T-helper 2 cell treated with Interferon-gamma antibody and Interleukin-4, amounts not matched to agents 5 μg/mL and 100 μg/mL, for 36 hours (primary cell): ENCODE results near the gene NAT8L.

Experiments
- DNase-seq: peaks from one replicate; pipeline ENCODE4 v3.0.0; 2021; ENCODE audit warnings: low spot score
- H3K27ac Mint-ChIP-seq: one replicate; pipeline ENCODE4 v1.8.0; 2021; ENCODE audit warnings: mild to moderate bottlenecking, mixed read lengths
- H3K27me3 Mint-ChIP-seq: one replicate; pipeline ENCODE4 v1.8.0; 2021; ENCODE audit warnings: low read depth, mixed read lengths
- H3K36me3 Mint-ChIP-seq: one replicate; pipeline ENCODE4 v1.8.0; 2021; ENCODE audit warnings: low read depth, mixed read lengths
- H3K4me1 Mint-ChIP-seq: one replicate; pipeline ENCODE4 v1.8.0; 2021; ENCODE audit warnings: low read depth, mixed read lengths
- H3K4me3 Mint-ChIP-seq: one replicate; pipeline ENCODE4 v1.8.0; 2022; ENCODE audit warnings: mild to moderate bottlenecking, moderate library complexity, mixed read lengths
- H3K9me3 Mint-ChIP-seq: one replicate; pipeline ENCODE4 v1.8.0; 2021; ENCODE audit warnings: mixed read lengths

Gene NAT8L

DNA sequence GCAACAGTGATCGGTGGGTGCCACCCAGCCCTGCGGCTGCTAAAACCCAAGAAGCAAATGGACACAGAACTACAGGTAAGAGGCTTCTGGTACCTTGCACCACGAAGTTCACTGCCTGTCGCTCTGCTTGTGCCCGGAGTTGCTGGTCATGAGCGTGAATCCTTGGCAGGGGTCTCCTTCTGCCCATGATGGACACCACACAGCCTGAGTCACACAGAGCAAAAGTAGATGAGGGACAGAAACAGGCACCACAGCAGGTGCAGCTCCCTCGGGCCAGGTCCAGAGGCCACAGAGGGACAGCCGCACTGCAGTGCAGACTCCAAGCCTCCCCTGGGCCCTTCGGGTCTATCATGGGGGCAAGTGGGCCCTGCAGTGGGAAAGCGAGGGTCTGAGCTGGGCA is 22.4 kb downstream of the NAT8L start:
- no peak for DNase-seq
- no peaks in the 10 kb centered on the region for H3K36me3 Mint-ChIP-seq
- H3K27ac Mint-ChIP-seq: no peak overlapping the region
- H3K4me1 Mint-ChIP-seq: no peaks in the 10 kb centered on the region
- peaks cover 2% of the 10 kb centered on the region for H3K27me3 Mint-ChIP-seq
- H3K4me3 Mint-ChIP-seq: no peak overlapping the region
- no peaks in the 10 kb centered on the region for H3K9me3 Mint-ChIP-seq

DNA sequence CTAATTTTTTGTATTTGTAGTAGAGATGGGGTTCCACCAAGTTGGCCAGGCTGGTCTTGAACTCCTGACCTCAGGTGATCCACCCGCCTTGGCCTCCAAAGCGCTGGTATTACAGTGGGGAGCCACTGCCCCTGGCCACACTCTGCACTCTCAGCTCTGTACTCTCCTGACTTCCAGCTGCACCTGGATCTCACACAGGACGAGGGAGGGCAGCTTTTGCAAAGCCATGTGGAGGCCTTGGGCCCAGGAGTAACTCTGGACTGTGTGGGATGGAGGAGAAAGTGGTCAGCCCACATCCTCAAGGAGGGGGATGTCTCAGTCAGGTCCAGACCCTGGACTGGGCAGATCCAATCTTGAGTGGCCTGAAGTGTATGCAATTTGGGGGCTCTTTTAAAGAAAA is 23.0 kb downstream of the NAT8L start:
- H3K4me3 Mint-ChIP-seq: no peak overlapping the region

DNA sequence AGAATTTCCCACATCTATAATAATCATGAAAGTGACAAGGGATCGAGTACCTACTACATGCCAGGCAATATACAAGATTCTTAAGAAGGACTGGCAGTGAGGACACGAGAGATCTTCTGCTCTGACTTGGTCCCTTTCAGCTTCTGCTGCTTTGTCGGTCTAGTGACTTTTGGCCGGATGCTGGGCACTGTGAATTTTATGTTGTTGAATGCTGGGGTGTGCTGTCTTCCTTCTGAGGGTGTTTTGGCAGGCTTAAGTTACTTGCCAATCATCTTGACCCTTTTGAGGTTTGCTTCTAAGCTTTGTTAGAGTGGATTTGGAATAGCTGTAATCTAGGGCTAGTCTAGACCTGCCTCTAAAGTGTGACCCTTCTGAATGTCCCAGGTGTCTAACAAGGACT is 23.5 kb downstream of the NAT8L start:
- Mint-ChIP-seq H3K4me3 (no peak overlapping the region), H3K4me1 (no peaks in the 10 kb centered on the region), H3K27ac (no peak overlapping the region), H3K27me3 (peaks cover 4% of the 10 kb centered on the region), H3K36me3 (no peaks in the 10 kb centered on the region), H3K9me3 (no peaks in the 10 kb centered on the region)
- no peak for DNase-seq

More for the DNA sequence above, 23.0 kb downstream of the NAT8L start:
- H3K36me3 Mint-ChIP-seq: no peaks in the 10 kb centered on the region
- no peak overlapping the region for H3K27ac Mint-ChIP-seq
- no peak for DNase-seq
- no peaks in the 10 kb centered on the region for H3K9me3 Mint-ChIP-seq
- H3K4me1 Mint-ChIP-seq: no peaks in the 10 kb centered on the region
- peaks cover 2% of the 10 kb centered on the region for H3K27me3 Mint-ChIP-seq

DNA sequence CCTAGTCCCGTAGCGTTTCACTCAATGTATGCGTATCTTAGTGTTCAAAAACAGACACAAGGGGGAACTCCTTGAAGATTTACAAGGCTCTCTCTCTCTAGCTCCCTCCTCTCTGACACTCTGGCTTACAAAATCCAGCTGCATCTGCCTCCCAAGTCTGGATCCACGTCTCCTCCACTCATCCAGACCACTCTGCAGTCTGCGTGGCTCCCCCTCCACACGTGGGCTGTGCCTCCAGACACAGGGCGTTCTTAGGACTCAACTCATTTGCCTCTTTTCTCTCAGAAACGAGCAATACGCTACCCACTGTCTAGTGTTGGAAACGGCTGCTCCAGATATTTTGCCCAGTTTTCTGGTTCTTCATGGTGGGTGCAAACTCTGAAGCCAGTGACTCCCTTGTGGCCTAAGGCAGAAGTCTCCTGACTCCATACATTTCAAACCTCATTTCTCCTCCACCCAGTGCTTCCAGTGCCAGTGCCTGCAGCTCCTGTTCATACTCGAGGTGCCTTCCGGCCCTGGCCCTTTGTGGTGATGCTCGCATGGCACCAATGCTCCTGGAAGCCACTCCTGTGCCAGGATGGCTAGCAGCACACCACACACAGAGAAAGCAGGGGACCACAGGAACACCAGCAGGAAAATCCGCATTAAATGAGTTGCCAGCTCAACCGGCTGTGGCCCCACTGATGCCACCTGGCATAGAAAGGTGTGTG is 24.1 kb downstream of the NAT8L start:
- no peaks in the 10 kb centered on the region for H3K36me3 Mint-ChIP-seq
- no peak overlapping the region for H3K4me3 Mint-ChIP-seq

DNA sequence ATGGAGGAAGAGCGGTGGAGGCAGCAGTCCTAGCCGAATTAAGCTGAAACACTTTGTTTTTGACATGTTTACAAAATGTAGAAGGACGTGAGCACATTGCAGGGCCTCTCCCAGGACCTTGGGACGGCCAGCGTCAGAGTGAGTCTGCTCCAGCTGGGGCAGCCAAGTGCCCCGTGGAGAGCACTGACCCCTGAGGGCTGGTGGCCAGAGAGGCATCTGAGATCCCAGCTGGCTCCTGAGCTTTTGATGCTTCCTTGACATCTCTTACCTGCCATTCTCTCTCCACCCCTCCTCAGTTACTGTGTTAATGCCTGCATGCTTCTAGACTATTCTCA is 24.7 kb downstream of the NAT8L start:
- no peak overlapping the region for H3K27ac Mint-ChIP-seq
- H3K4me3 Mint-ChIP-seq: no peak overlapping the region
- no peaks in the 10 kb centered on the region for H3K9me3 Mint-ChIP-seq
- no peaks in the 10 kb centered on the region for H3K4me1 Mint-ChIP-seq
- no peaks in the 10 kb centered on the region for H3K36me3 Mint-ChIP-seq
- H3K27me3 Mint-ChIP-seq: peaks cover 8% of the 10 kb centered on the region
- DNase-seq: no peak

More for the DNA sequence above, 24.1 kb downstream of the NAT8L start:
- no peak for DNase-seq
- no peaks in the 10 kb centered on the region for H3K4me1 Mint-ChIP-seq
- no peak overlapping the region for H3K27ac Mint-ChIP-seq
- H3K9me3 Mint-ChIP-seq: no peaks in the 10 kb centered on the region
- peaks cover 5% of the 10 kb centered on the region for H3K27me3 Mint-ChIP-seq

DNA sequence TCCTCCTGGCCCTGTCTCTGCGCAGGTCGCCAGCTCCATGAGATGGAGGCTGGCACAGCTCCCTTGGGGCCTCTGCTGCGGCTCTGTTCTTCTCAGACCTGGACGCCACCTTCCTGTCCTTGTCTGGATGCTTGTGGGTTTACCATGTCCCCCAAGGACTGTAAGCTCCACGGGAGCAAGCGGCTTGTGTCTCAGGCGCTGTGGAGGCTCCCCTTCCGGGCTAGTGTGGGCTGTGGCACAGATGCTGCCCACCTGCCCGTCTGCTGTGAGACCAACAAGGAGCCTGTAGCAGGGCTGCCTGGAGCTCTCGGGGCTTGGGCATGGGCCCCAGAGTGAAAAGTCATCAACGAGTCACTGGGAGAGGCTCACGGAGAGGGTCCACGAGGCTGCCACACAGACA is 25.2 kb downstream of the NAT8L start:
- Mint-ChIP-seq H3K9me3 (no peaks in the 10 kb centered on the region), H3K4me1 (no peaks in the 10 kb centered on the region), H3K27ac (no peak overlapping the region), H3K4me3 (no peak overlapping the region), H3K36me3 (no peaks in the 10 kb centered on the region), H3K27me3 (peaks cover 8% of the 10 kb centered on the region)
- no peak for DNase-seq

DNA sequence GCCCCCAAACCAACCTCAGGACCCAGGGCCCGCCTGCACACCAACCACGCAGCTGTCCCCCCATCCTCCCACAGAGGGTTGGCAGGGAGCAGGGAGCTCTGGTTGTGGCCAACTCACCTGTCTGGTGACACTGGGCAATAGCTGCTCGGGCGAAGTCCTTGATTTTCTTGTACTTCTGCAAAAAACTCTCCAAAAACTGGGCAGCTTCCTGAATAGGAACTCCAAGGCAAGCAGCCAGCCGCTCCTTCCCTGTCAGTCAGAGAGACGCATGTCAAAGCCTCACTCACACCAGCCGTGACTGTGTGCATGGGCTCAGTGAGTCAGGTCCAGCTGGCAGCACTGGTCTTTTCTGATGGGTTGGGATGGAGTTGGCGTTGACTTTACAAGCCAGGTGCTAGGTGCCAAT is 26.4 kb downstream of the NAT8L start:
- peaks cover 14% of the 10 kb centered on the region for H3K27me3 Mint-ChIP-seq
- no peak for DNase-seq
- H3K27ac Mint-ChIP-seq: no peak overlapping the region
- no peaks in the 10 kb centered on the region for H3K4me1 Mint-ChIP-seq
- no peaks in the 10 kb centered on the region for H3K9me3 Mint-ChIP-seq
- H3K36me3 Mint-ChIP-seq: no peaks in the 10 kb centered on the region
- no peak overlapping the region for H3K4me3 Mint-ChIP-seq

DNA sequence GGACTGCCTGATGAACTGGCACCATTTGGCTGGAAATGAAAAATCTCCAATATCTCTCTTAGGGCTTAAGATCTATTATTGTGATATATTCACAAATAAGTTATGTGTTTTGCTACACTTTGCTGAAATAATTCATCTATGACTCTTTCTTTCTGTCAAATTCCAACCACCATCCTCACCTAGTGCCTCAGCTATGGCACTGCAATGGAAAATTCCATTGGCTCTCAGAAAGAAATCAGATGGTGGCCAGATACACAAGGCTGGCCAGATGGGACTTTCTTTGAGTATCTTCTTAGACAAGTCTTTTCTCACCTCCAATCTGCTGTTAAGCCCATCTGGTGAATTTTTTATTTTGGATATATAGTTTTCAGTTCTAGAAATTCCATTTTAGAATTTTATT is 28.0 kb downstream of the NAT8L start:
- Mint-ChIP-seq H3K27ac (no peak overlapping the region), H3K9me3 (no peaks in the 10 kb centered on the region), H3K27me3 (peaks cover 14% of the 10 kb centered on the region), H3K4me1 (no peaks in the 10 kb centered on the region), H3K4me3 (no peak overlapping the region), H3K36me3 (no peaks in the 10 kb centered on the region)
- no peak for DNase-seq

DNA sequence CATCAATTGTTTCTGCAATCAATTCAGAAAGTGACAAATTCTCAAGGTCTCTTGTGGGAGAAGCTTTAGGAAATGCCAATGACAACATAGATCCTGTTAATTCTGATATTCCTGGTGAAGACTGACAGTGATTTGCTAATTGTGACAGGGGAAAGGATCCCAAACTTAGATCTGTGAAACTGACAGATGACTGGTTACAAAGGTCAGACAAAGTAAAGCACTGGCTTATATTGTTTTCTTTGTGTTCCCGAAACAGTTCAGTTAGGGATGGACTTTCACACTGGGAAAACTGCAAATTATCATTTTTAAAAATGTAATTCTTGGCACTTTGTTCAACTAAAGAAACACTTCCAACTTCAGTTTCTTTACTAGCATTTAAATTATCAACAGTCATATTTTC is 30.1 kb downstream of the NAT8L start:
- H3K36me3 Mint-ChIP-seq: no peaks in the 10 kb centered on the region
- no peaks in the 10 kb centered on the region for H3K4me1 Mint-ChIP-seq
- peaks cover 14% of the 10 kb centered on the region for H3K27me3 Mint-ChIP-seq
- no peak for DNase-seq
- H3K27ac Mint-ChIP-seq: no peak overlapping the region
- no peaks in the 10 kb centered on the region for H3K9me3 Mint-ChIP-seq
- H3K4me3 Mint-ChIP-seq: no peak overlapping the region

DNA sequence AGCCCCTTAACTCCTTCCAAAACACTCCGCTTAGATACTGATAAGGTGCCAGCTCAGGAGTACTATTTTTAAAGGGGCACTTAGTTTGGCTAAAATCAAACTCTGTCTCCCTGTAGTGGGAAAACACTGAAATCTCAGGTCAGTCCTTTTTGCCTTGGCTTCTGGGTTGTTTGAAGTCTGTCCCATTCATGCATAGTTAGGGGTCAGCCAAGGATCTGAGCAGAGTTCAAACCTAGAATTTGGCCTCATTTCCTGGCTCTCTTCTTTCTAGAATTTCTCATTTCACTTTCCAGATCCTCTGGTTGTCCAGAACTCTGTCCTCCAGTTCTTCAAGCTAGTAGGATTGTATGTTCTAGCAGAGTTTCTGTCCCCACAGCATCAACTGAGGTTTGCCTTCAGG is 31.5 kb downstream of the NAT8L start:
- Mint-ChIP-seq H3K27me3 (peaks cover 11% of the 10 kb centered on the region), H3K4me3 (no peak overlapping the region), H3K4me1 (no peaks in the 10 kb centered on the region), H3K9me3 (no peaks in the 10 kb centered on the region), H3K36me3 (no peaks in the 10 kb centered on the region), H3K27ac (no peak overlapping the region)
- DNase-seq: no peak

DNA sequence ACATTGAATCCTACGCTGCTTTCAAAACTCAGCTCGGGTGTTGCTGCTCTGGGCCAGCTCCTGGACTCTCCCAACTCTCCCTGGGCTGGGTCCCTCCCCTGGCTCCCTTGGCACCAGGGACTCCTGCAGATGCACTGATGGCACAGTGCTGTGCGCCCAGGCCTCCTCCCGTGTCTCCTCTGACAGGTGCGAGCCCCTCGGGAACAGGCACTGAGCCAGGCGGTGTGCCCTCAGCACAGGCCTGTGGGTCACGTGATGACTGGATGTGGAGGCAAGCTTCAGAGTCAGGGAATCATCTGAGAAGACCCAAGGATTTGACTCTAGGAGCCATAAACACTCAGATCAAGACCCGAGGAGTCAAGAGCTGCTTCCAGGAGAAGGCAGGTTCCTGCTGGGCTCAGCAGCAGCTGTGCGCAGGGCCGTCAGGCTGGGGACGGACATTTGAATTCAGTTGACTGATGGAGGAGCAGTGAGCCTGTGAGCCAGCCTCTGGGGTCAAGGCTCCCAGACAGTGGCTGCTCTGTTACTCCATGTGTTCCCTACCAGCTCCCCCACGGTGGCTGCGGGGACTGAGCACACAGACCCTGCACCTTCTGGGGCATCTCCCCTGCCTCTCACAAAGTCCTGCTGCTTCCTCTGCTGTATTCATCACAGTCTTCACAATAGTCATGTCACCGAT is 33.0 kb downstream of the NAT8L start:
- H3K9me3 Mint-ChIP-seq: peaks cover 8% of the 10 kb centered on the region
- H3K36me3 Mint-ChIP-seq: peaks cover 2% of the 10 kb centered on the region
- no peak overlapping the region for H3K27ac Mint-ChIP-seq
- no peak overlapping the region for H3K4me3 Mint-ChIP-seq
- peaks cover 11% of the 10 kb centered on the region for H3K27me3 Mint-ChIP-seq
- DNase-seq: no peak
- H3K4me1 Mint-ChIP-seq: no peaks in the 10 kb centered on the region

DNA sequence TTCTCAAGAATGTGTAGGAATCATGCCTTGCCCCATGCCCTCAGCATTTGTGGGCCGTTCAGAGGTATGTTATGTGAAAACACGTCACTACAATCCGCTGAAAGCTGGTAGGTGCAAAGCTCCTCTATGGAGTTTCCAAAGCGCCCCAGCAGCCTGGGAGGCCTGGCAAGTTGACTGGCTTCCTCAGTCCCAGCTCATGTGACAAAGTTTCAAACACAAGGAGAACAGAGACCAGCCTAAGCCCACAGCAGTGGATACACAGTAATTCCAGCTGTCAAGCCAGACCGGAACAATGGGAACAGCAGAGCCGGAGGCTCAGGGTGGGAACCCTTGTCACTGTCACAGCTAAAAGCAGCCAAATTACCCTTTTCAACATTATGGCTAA is 33.5 kb downstream of the NAT8L start:
- peaks cover 8% of the 10 kb centered on the region for H3K9me3 Mint-ChIP-seq
- no peak overlapping the region for H3K4me3 Mint-ChIP-seq
- no peak for DNase-seq
- peaks cover 2% of the 10 kb centered on the region for H3K36me3 Mint-ChIP-seq
- no peaks in the 10 kb centered on the region for H3K4me1 Mint-ChIP-seq
- H3K27ac Mint-ChIP-seq: no peak overlapping the region
- peaks cover 9% of the 10 kb centered on the region for H3K27me3 Mint-ChIP-seq

DNA sequence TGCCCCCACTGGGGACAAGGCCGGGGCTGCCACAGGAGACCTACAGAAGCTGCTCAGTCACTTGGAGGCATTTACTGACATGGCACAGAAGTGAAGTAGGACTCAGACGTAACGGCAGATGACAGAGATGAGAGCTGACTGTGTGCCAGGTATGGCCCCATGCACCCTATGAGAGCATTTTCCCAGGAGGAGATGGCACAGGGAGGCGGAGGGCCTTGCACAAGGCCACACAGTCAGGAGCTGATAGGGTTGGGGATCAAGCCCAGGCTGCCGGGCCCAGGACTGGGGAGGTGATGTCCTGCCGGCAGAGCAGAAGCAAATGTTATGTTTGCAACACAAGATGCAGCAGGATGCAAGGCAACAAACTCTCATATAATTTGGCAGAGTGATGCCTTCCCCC is 34.1 kb downstream of the NAT8L start:
- Mint-ChIP-seq H3K27me3 (peaks cover 9% of the 10 kb centered on the region), H3K4me1 (no peaks in the 10 kb centered on the region), H3K27ac (no peak overlapping the region), H3K4me3 (no peak overlapping the region), H3K36me3 (peaks cover 2% of the 10 kb centered on the region), H3K9me3 (peaks cover 8% of the 10 kb centered on the region)
- no peak for DNase-seq

DNA sequence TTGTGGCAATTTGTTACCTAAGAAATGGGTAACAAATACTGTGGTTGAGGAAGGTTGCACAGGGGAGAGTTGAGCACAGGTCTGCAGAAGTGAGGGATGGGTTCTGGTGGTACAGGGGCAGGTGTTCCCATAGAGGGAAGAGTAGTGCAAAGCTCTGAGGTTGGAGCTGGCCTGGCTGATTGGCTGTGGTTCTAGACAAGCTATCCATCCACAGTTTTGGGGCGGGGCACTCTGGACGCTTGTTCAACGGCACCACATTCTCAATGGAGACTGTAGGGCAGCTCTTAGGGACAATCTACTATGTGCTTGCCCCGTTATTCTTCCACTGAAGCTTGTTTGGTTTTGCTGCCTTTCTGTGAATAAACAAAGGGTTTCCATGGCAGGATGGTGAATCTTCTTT is 35.4 kb downstream of the NAT8L start:
- Mint-ChIP-seq H3K9me3 (peaks cover 8% of the 10 kb centered on the region), H3K27me3 (peaks cover 9% of the 10 kb centered on the region), H3K27ac (no peak overlapping the region), H3K36me3 (peaks cover 2% of the 10 kb centered on the region), H3K4me3 (no peak overlapping the region), H3K4me1 (no peaks in the 10 kb centered on the region)
- DNase-seq: no peak
